Endothelial cell of umbilical vein (primary cell): ENCODE data around the gene NOP9. TPM values are rescaled to one million over a fixed set of nuclear protein-coding genes. Genes with fewer than 3 reads are reported as not detected.
"Not testable (repeated sequence)": the region's sequence is repeated elsewhere in the genome, so short reads cannot be mapped to it uniquely, and the experiment has no call there.

Source experiments
- BruUV-seq: library from RNA; stranded (reverse); fragments of 400-500 nt; replicated peaks from 2 replicates; lab custom pipeline; 2021; lab: Mats Ljungman, UMichigan
- CTCF ChIA-PET: fragments of 300-600, 350-600 bp; sonication (Branson Sonifier 250); formaldehyde crosslinking; loops from one replicate; lab custom pipeline; 2021; ENCODE audit warnings: antibody characterized with exemption, inconsistent platforms; lab: Charles Lee
- POLR2A ChIA-PET: fragments of 300-600, 350-600 bp; sonication (Branson Sonifier 250); formaldehyde crosslinking; loops from one replicate; lab custom pipeline; 2021; ENCODE audit warnings: antibody characterized with exemption, inconsistent platforms; lab: Charles Lee
- DNase-seq: peaks from one replicate; pipeline ENCODE4 v3.0.0-alpha.2; 2011; ENCODE audit warnings: low read depth, low spot score
- FAIRE-seq: peaks from 2 replicates; lab custom pipeline; 2011; peaks lifted over from hg19 to GRCh38; lab: Jason Lieb, UNC
- H2AFZ ChIP-seq: 2 replicates; pipeline ENCODE4 v1.6.0; 2012; ENCODE audit warnings: low read depth, low read length, control low read depth, inconsistent platforms
- H3K27ac ChIP-seq: 2 replicates; pipeline ENCODE4 v1.5.1; 2011; ENCODE audit warnings: low read depth, mild to moderate bottlenecking, control low read depth, low read length, moderate library complexity; ENCODE audit not compliant: insufficient read depth
- H3K27me3 ChIP-seq, 2 experiments: 2 replicates each; pipeline versions ENCODE4 v1.6.0 to v1.6.1; 2011; ENCODE audit warnings: low read length in 2 of 2, mixed read lengths in 1 of 2; ENCODE audit not compliant: control insufficient read depth in 2 of 2, insufficient read depth in 2 of 2
- H3K36me3 ChIP-seq, 2 experiments: 2 replicates in 1 of 2; 3 replicates in 1 of 2; pipeline ENCODE4 v1.5.1; 2011; ENCODE audit warnings: low read length in 2 of 2, mild to moderate bottlenecking in 1 of 2, moderate library complexity in 1 of 2; ENCODE audit not compliant: control insufficient read depth in 2 of 2, insufficient read depth in 2 of 2; ENCODE audit errors: extremely low read depth in 1 of 2
- H3K4me1 ChIP-seq: 3 replicates; pipeline ENCODE4 v1.5.1; 2011; ENCODE audit warnings: mild to moderate bottlenecking, low read length; ENCODE audit not compliant: control insufficient read depth, insufficient read depth; ENCODE audit errors: extremely low read depth
- H3K4me2 ChIP-seq: 2 replicates; pipeline ENCODE4 v1.6.1; 2011; ENCODE audit warnings: low read length, control low read depth, mixed read lengths; ENCODE audit not compliant: insufficient read depth
- H3K4me3 ChIP-seq, 3 experiments: fragments of 200-600 bp in 1 of 3; sonication (generic), shearing (Covaris generic) in 1 of 3; replicated peaks in 1 of 3; 2 replicates each; pipeline ENCODE4 v1.5.1; 2011 to 2016; ENCODE audit warnings: control low read depth in 3 of 3, low read length in 3 of 3, mild to moderate bottlenecking in 2 of 3, inconsistent platforms in 1 of 3, low read depth in 1 of 3, moderate library complexity in 1 of 3; ENCODE audit not compliant: insufficient read depth in 1 of 3
- H3K79me2 ChIP-seq: 2 replicates; pipeline ENCODE4 v1.6.0; 2012; ENCODE audit warnings: low read length, inconsistent platforms; ENCODE audit not compliant: control insufficient read depth, insufficient read depth
- H3K9ac ChIP-seq: replicated peaks from 2 replicates; pipeline ENCODE3; 2011; ENCODE audit warnings: low read length, control low read depth; ENCODE audit not compliant: insufficient read depth; ENCODE audit errors: extremely low read depth
- H3K9me1 ChIP-seq: replicated peaks from 3 replicates; pipeline ENCODE4 v1.6.0; 2011; ENCODE audit warnings: mild to moderate bottlenecking, low read length; ENCODE audit not compliant: control insufficient read depth, insufficient read depth; ENCODE audit errors: extremely low read depth
- H3K9me3 ChIP-seq: replicated peaks from 2 replicates; pipeline ENCODE4 v1.5.1; 2012; ENCODE audit warnings: low read length, inconsistent platforms; ENCODE audit not compliant: control insufficient read depth, insufficient read depth
- H4K20me1 ChIP-seq: replicated peaks from 2 replicates; pipeline ENCODE3; 2011; ENCODE audit warnings: mild to moderate bottlenecking, low read length; ENCODE audit not compliant: control insufficient read depth, insufficient read depth; ENCODE audit errors: extremely low read depth
- GATA2 ChIP-seq: IDR thresholded peaks from 2 replicates; pipeline ENCODE4 v1.7.0; 2011; ENCODE audit warnings: low read depth, mild to moderate bottlenecking, moderate library complexity, mixed read lengths, low read length; ENCODE audit not compliant: insufficient read length, insufficient read depth
- JUN ChIP-seq: IDR thresholded peaks from 2 replicates; pipeline ENCODE4 v1.6.1; 2011; ENCODE audit warnings: borderline replicate concordance, low read depth; ENCODE audit not compliant: insufficient read length, insufficient read depth
- MYC ChIP-seq: IDR thresholded peaks from one replicate; pipeline ENCODE4 v1.6.1; 2011; ENCODE audit warnings: mild to moderate bottlenecking, low read depth, low read length
- POLR2A ChIP-seq: IDR thresholded peaks from 2 replicates; pipeline ENCODE4 v1.6.1; 2012; ENCODE audit warnings: low read depth, mild to moderate bottlenecking, control low read depth, low read length
- dilution Hi-C: fragments of 300-500 bp; cut with MboI; formaldehyde crosslinking; loops from one replicate; pipeline ENCODE4 v1.15.0; 2019; ENCODE audit warnings: low sequenced_read_pairs; ENCODE audit not compliant: extremely low pct_ligation_motif_present
- intact Hi-C: fragments of 100-400 bp; cut with micrococcal nuclease; formaldehyde crosslinking; loops from one replicate; pipeline ENCODE4 v1.10.0; 2022
- polyA plus RNA-seq, 4 experiments: library from polyadenylated mRNA; depleted of rRNA in 3 of 4; stranded (reverse) in 3 of 4; unstranded in 1 of 4; fragments of >200 nt; gene quantifications; 2 replicates each; pipeline versions ENCODE4 v1.2.1 to v1.2.3, GENCODE V29; 2011 to 2012; ENCODE audit warnings: missing spikeins in 1 of 4
- total RNA-seq: library from RNA; stranded (reverse); gene quantifications from 2 replicates; pipeline ENCODE4 v1.2.3, GENCODE V29; 2021
- TF ChIP-seq, protein P1 (sequence below), 2 donors: IDR thresholded peaks; 1 replicate in 1 of 2; 2 replicates in 1 of 2; pipeline ENCODE4 v1.5.1; 2011; ENCODE audit warnings: low read length in 2 of 2, mild to moderate bottlenecking in 2 of 2, moderate library complexity in 2 of 2, control low read depth in 1 of 2, inconsistent platforms in 1 of 2, low read depth in 1 of 2; ENCODE audit not compliant: insufficient read depth in 1 of 2; ENCODE audit errors: extremely low read depth in 1 of 2

Gene NOP9
- total and polyA plus RNA-seq, 2 donors (not counting 3 experiments of a cell fraction or from before 2014, with no cell fraction given) = 16.2 to 31.0 TPM

DNA sequence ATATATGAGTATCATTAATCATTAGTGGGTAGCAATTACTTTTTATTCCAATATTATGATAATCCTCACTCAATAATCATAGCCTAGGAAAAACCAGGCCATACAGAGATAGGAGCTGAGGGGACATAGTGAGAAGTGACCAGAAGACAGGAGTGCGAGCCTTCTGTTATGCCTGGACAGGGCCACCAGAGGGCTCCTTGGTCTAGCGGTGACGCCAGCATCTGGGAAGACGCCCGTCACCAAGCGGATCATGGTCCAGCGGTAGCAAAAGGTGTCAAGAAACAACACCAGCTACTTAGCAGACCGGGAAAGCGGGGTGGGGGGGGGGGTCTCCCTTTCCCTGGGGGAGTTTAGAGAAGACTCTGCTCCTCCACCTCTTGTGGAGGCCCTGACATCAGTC lies 28.3 kb downstream of the NOP9 start:
- FAIRE-seq, H3K79me2 ChIP-seq, H3K9ac ChIP-seq, H3K4me3 ChIP-seq, H3K9me3 ChIP-seq, dilution Hi-C loops, BruUV-seq, POLR2A ChIA-PET, H3K9me1 ChIP-seq, H3K27ac ChIP-seq, H3K27me3 ChIP-seq, H3K4me2 ChIP-seq, H4K20me1 ChIP-seq, DNase-seq, H2AFZ ChIP-seq: not testable (repeated sequence)
- H3K36me3 ChIP-seq = peaks cover 0 to 16% of the 10 kb centered on the region in 2 experiments
- H3K4me1 ChIP-seq = peaks cover 12% of the 10 kb centered on the region
- intact Hi-C loops = loop anchor here (1.0 kb wide), 2 partner anchors 103 to 108 kb away; no protein-coding TSS in a partner anchor
- CTCF ChIA-PET = interaction anchor here (0.7 to 20.1 kb wide), 4 partner anchors 8 to 106 kb away, joined by 3 to 811 read pairs (median 6); partner anchors contain the start of genes CBLN3 and KHNYN
- TF ChIP-seq, protein P1, sequence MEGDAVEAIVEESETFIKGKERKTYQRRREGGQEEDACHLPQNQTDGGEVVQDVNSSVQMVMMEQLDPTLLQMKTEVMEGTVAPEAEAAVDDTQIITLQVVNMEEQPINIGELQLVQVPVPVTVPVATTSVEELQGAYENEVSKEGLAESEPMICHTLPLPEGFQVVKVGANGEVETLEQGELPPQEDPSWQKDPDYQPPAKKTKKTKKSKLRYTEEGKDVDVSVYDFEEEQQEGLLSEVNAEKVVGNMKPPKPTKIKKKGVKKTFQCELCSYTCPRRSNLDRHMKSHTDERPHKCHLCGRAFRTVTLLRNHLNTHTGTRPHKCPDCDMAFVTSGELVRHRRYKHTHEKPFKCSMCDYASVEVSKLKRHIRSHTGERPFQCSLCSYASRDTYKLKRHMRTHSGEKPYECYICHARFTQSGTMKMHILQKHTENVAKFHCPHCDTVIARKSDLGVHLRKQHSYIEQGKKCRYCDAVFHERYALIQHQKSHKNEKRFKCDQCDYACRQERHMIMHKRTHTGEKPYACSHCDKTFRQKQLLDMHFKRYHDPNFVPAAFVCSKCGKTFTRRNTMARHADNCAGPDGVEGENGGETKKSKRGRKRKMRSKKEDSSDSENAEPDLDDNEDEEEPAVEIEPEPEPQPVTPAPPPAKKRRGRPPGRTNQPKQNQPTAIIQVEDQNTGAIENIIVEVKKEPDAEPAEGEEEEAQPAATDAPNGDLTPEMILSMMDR (IDR thresholded peaks at IDR 0.05; ENCODE audit: extremely low read depth in 1 of 2, insufficient read depth in 1 of 2, low read depth in 1 of 2, low read length in 2 of 2) = peak; percentile 18 to 40

DNA sequence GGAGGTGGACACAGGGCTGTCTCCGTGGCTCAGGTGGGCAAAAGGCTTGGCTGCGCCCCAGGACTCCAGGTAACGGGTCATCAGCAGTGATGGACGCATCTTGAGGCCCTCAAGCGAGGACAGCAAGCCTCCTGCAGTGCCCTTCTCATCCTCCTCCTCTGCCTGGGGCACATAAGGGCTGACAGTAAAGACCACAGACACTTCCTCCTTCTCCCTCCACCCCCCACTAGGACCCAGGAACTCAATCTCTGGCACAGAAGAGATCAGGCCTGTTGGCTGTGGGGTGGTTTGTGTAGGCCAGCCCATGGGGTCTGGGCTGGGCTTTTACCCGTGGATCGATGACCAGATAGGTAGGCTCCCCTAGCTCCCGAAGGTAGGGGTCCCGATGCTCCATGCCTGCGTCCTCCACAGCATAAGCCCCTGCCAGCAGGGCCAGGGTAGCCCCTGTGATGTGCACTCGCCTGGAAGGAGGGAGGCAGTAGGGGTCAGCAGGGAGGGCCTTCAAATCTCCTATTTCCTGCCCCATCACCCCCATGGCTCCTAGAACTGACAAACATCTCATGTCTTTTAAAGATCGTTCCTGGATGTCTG lies 29.5 kb downstream of the NOP9 start:
- Histone ChIP-seq H3K27me3 (no peaks in the 10 kb centered on the region), H2AFZ (no peak overlapping the region), H3K79me2 (no peaks in the 10 kb centered on the region), H3K9me1 (no peaks in the 10 kb centered on the region), H3K9me3 (no peaks in the 10 kb centered on the region), H3K4me1 (peaks cover 17% of the 10 kb centered on the region), H3K4me3 (no peak overlapping the region), H3K27ac (no peak overlapping the region), H4K20me1 (no peaks in the 10 kb centered on the region), H3K9ac (no peak overlapping the region), H3K36me3 (peaks cover 0 to 13% of the 10 kb centered on the region in 2 experiments), H3K4me2 (no peak overlapping the region)
- no peak for FAIRE-seq
- DNase-seq = no peak
- dilution Hi-C loops = no loop called here
- ChIA-PET CTCF (interaction anchor here (1.2 to 20.1 kb wide), 2 partner anchors 32 to 105 kb away, joined by 5 to 811 read pairs; partner anchors contain the start of genes CBLN3 and KHNYN), POLR2A (no interaction called here)
- intact Hi-C loops = no loop called here
- TF ChIP-seq MYC = no peak
- TF ChIP-seq, protein P1 (IDR thresholded peaks at IDR 0.05; ENCODE audit: extremely low read depth in 1 of 2, insufficient read depth in 1 of 2, low read depth in 1 of 2, low read length in 2 of 2) = no peak
- no peak for TF ChIP-seq POLR2A
- TF ChIP-seq GATA2 = no peak
- TF ChIP-seq JUN = no peak
- no TSS peak for BruUV-seq
